HG03575 (cell line): ENCODE data around the gene GDPD5.

Source experiments
- ATAC-seq: cut with Tn5 transposase; IDR thresholded peaks from one replicate; pipeline ENCODE4 v1.9.1; 2021; ENCODE audit not compliant: unreplicated experiment, insufficient number of reproducible peaks, low FRiP score; ENCODE audit errors: extremely low read depth

Gene GDPD5

GRCh38 chr11:75525433-75526191 is at the start of gene GDPD5:
Gene GDPD5, minus strand, starts transcription at chr11:75525941. Its CDS starts 48,206 bp downstream, at chr11:75477735.
- ATAC-seq, result no peak

GRCh38 chr11:75574698-75575602 is 49.2 kb upstream of the GDPD5 start:
- ATAC-seq, result no peak

GRCh38 chr11:75572744-75573143 is 47.0 kb upstream of the GDPD5 start:
- ATAC-seq, result no peak

- ATAC-seq, result no peak
Measured at GRCh38 chr11:75571625-75572024, 45.9 kb upstream of the GDPD5 start.

- ATAC-seq, result no peak
Measured at GRCh38 chr11:75570559-75571139, 44.9 kb upstream of the GDPD5 start.

GRCh38 chr11:75568616-75569219 is 43.0 kb upstream of the GDPD5 start:
- no peak for ATAC-seq

- no peak for ATAC-seq
Measured at GRCh38 chr11:75567971-75568370, 42.2 kb upstream of the GDPD5 start.

GRCh38 chr11:75566763-75567279 is 41.1 kb upstream of the GDPD5 start:
- ATAC-seq, result no peak

GRCh38 chr11:75565916-75566762 is 40.4 kb upstream of the GDPD5 start:
- no peak for ATAC-seq

- ATAC-seq, result no peak
Measured at GRCh38 chr11:75565221-75565814, 39.6 kb upstream of the GDPD5 start.

GRCh38 chr11:75563978-75564552 is 38.3 kb upstream of the GDPD5 start:
- no peak for ATAC-seq

GRCh38 chr11:75563501-75563977 is 37.8 kb upstream of the GDPD5 start:
- ATAC-seq, result no peak

GRCh38 chr11:75562836-75563484 is 37.2 kb upstream of the GDPD5 start:
- no peak for ATAC-seq

GRCh38 chr11:75562048-75562835 is 36.5 kb upstream of the GDPD5 start, which contains the start of gene SERPINH1:
Gene SERPINH1, plus strand, starts transcription at chr11:75562253. Its CDS starts 4,097 bp downstream, at chr11:75566350.
- ATAC-seq, result no peak

- ATAC-seq, result no peak
Measured at GRCh38 chr11:75561426-75562047, 35.8 kb upstream of the GDPD5 start.

- no peak for ATAC-seq
Measured at GRCh38 chr11:75560644-75561043, 34.9 kb upstream of the GDPD5 start.
